GF-D8 (cell line): ENCODE results near the gene OSBPL6.
"Not testable (repeated sequence)": the region's sequence is repeated elsewhere in the genome, so short reads cannot be mapped to it uniquely, and the experiment has no call there.

Experiments
- DNase-seq: peaks from one replicate; lab custom pipeline; 2025; lab: John Stamatoyannopoulos, UW

The OSBPL6 gene

GRCh38 chr2:178350051-178350450, 155.7 kb downstream of the OSBPL6 start:
- DNase-seq = no peak

DNA sequence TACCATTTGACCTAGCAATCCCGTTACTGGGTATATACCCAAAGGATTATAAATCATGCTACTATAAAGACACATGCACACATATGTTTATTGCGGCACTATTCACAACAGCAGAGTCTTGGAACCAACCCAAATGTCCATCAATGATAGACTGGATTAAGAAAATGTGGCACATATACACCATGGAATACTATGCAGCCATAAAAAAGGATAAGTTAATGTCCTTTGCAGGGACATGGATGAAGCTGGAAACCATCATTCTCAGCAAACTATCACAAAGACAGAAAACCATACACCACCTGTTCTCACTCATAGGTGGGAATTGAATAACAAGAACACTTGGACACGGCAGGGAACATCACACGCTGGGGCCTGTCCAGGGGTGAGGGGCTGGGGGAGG, 163.4 kb downstream of the OSBPL6 start:
- DNase-seq = not testable (repeated sequence)

- DNase-seq = no peak
Observed at GRCh38 chr2:178359192-178359912, 165.0 kb downstream of the OSBPL6 start.

DNA sequence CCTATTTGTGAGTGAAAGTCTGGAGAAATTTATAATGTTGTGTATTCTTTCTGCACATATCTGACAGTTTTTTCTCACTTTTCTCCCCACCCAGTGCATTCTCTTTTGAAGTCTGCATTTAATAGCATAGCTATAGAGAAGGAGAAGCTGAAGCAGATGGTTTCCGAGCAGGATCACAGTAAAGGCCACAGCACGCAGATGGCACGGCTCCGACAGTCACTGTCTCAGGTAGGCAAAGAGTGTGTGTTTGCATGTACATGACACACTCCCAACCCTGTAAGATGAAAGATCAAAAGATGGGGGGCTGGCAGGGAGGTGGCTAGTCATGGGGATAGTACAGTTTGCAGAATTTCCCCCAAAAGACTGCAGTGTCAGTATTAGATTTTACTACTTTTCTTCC, 167.3 kb downstream of the OSBPL6 start:
- no peak for DNase-seq

GRCh38 chr2:178363252-178363651, 168.9 kb downstream of the OSBPL6 start:
- no peak for DNase-seq

DNA sequence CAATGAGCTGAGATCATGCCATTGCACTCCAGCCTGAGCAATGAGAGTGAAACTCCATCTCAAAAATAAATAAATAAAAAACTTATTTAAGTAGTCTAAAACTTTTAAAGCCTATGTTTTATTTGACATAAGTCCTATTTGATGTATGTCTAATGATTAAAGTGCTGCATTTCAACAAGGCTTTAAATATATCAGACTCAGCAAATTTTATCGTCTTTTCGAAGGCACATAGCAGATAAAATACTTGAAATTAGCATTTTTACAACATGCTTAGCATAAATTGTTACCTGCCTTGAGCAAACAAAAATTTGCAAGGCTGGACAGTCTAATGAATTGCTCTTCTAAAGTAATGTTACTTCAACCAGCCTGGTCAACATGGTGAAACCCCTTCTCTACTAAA, 170.8 kb downstream of the OSBPL6 start:
- no peak for DNase-seq

DNA sequence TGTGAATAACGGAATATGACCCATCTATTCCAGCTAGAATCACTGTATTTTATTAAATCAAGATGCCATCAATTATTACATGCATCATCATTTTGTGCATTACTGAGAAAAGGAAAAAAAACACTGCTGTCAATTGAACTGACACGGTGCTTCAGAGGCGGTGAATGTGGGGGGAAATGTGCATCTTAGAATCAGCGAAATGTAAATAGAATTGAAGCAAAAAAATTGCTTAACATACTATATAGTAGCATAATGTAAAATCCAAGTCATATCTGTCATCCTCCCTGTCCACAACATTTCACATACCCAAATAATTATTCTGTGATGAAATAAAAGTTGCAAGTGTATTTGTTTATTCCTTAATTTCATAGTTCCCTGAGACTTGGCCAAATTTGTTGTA, 172.1 kb downstream of the OSBPL6 start:
- DNase-seq = no peak

DNA sequence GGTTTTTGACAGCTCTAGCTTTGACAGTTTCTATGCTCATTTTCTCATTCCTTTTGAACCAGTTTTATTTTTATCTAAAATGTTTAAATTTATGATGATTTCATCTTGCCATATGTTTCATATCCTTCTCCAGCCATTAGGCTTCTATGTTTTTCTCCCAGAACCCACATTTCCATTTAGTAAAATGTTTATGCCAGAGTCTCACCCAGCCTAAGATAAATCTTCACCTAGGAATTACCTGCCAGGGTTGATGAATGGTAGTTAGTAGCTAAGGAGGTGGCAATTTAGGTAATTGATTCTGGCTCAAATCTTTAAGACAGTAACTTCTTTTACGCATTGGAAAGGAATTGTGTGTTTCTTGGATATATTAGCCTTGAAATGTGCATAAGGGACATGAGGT, 173.0 kb downstream of the OSBPL6 start:
- no peak for DNase-seq

DNA sequence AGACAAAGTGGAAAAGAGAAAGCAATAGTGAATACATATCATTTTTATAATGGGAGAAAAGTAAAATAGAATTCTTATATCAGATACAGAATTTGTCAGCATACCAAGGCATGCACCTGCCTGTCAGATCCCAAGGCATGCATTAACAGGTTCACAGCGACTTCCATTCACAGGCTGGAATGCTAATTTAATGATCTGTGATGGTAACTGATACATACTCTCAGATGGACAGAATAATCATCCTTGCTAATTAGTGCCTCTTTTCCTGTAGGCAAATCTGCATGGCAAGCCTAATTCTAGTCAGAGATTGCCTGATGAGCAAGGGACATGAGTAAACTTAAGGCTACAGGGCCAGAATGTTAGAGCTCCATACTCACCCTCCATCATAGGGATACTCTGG, 180.6 kb downstream of the OSBPL6 start:
- DNase-seq = no peak

- no peak for DNase-seq
Observed at GRCh38 chr2:178377046-178377445, 182.7 kb downstream of the OSBPL6 start.

GRCh38 chr2:178379162-178380004, 185.1 kb downstream of the OSBPL6 start:
- no peak for DNase-seq

GRCh38 chr2:178380763-178381162, 186.5 kb downstream of the OSBPL6 start:
- no peak for DNase-seq

DNA sequence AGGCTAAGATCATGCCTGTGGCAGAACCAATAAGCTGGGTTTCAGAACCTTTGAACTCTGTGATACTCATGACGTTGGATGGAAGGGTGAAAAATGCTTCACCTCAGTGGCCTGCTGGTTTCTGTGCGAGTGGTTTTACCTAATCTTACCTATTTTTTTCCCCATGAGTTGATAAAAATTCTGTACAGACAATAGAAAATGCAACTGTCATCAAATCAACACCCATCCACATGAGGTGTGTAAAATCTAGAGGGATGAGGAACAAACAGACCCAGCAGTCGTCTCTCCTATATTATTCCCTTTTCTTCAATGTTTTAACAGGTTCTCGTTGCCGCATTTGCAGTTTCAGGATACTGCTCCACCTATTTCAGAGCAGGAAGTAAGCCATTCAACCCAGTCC, 189.4 kb downstream of the OSBPL6 start:
- DNase-seq = no peak

DNA sequence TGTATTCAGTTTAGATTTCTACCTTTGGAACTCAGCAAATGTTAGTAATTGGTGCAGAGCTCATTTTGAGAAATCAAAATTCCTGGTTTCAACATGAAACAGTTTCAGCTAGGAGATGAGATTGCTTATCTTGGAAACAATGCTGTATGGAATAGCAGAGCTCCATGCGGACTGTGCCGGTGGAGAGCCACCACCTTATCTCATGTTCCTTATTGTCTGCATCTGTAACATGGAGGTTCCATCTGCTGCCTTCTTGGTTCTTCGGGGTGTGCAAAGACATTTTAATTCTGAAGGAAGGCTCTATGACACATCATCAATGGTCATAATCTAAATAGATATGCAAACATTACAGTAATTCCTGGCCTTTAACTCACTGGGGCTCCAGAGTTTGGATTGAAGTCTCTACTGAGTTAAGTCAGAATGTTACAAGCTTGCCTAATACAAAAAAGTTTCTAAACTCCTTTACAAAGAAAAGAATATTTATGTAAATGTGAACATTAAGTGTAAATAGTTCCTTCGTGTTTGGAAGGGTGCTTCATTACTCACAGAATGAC, 191.4 kb downstream of the OSBPL6 start:
- no peak for DNase-seq

DNA sequence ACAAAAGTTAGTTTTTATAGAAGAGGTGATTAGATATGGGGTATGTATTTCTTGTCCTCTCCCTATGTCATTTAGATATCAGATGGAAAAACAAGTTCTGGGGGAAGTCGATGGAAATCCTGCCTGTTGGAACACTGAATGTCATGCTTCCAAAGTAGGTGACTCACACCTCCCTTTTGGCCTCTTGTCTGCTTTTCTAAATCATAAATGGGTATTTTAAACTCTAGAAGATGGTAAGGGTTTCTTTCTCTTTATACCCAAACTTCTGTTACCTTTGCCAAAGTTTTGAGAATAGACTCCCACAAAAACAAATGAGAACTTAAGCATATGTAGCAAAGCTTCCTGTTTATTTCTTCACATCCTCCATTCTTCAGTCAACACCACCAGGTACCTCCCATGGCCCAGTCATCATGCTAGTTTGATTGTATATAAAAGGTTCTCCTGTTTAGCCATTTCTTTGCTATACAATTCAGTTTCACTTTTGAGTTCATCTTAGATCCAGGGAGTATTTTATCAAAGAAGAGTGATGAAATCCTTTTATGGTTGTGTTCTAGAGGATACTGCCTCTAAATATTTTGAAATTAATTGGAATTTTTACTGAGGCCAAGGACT, 192.8 kb downstream of the OSBPL6 start:
- DNase-seq = no peak

DNA sequence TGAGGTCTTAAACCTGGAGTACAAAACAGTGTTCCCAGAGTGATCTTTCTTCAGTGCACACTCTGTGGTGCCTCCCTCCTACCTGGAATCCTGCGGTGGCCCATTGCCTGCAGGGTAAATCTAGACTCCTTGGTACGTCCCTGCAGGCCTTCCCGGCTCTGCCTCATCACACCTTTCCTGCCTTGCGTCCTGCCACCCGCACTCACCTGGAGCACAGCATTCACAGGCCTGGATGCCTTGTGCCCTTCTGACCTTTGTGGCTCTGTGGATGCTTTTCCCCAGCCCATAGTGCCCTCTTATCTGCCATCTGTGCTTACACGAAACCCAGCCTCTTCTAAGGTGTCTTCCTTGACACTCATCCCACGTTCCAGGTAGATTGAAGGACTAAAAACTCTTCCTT, 194.0 kb downstream of the OSBPL6 start:
- no peak for DNase-seq

- no peak for DNase-seq
Observed at GRCh38 chr2:178391701-178392100, 197.4 kb downstream of the OSBPL6 start.

GRCh38 chr2:178392215-178392614, 197.9 kb downstream of the OSBPL6 start:
- no peak for DNase-seq

DNA sequence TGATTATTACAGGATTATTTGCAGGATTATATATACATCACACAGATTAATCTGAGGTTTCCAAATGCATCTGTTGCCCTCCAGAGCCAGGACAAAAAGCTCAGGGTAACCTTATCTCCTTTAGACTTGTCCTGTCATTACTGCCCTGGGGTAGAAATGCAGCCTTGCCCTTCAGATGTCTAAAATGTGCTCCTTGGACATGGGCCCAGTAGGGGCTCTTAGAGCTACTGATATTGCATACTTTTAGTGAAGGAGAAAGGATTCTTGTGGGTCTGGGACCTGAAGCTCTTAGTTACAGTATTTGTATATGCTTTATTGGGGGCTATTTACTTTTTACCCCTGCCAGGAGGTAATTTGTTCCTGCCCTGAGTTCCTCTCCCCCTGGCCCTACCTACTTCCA, 200.5 kb downstream of the OSBPL6 start:
- DNase-seq = no peak

GRCh38 chr2:178395295-178395694, 201.0 kb downstream of the OSBPL6 start:
- no peak for DNase-seq

DNA sequence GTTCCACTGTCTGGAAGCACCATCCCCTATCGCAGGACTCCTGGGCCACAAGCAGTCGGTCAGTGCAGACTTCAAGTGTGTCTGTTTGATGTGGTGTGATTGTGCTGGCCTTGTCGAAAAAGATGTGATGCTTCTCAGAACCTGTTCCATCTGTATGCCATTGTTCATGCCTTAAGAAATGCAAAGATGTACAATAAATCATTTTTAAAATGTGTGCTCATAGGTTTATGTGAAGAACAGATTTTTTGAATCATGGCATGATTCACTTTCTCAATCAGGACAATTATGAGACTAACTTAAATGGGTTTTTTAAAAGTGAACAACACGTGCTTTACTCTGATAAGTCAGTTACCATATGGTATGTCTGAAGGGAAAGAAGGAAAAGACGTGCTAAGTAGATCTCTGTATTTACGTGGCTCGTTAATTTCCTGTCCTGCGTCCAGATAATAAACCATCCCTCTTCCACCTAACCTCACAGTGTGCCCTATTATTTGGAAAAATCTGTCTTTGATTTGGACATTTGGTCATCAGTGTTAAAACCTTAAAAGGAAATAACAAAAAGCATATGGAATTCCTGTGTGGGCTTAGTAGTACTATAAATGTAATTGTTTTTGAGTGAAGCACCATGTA, 201.7 kb downstream of the OSBPL6 start:
- DNase-seq = no peak

DNA sequence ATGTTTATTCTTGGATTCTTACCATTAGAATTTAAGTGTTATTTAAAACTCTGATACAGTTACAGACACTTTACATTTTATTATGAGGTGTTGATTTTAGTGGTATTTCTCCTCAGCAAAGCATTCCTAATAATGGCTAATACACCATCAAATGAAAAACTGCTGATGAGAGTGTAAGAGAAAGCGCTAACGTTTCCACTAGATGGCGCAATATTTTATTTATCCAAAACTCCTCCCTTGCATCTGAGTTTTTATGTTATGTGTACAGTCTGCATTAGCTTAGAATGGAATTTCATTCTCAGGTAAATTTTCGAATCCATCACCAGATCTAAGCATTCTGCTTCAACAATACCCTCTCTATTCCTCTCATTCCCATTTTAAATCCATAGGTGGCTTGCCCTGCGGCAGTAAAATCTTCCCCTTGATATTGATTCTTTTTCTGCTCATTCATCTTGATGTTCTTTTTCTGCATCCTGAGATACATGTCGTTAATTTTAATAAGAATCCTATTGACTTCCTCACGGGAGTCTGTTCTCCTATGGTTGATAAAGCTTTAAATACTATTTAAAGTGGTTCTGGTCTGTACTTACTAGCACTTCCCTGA, 202.8 kb downstream of the OSBPL6 start:
- DNase-seq = no peak
